Fibroblast of lung (primary cell): ENCODE data around the gene DIAPH1. TPM values are rescaled to one million over a fixed set of nuclear protein-coding genes. Genes with fewer than 3 reads are reported as not detected.
"Not testable (repeated sequence)": the region's sequence is repeated elsewhere in the genome, so short reads cannot be mapped to it uniquely, and the experiment has no call there.

Source experiments
- DNase-seq, 2 donors: peaks; one replicate each; pipeline versions ENCODE4 v3.0.0 to v3.0.0-alpha.2; 2010; ENCODE audit warnings: low read depth in 2 of 2
- H2AFZ ChIP-seq: 2 replicates; pipeline ENCODE4 v1.5.1; 2012; ENCODE audit warnings: low read length, control low read depth, inconsistent platforms
- H3K27ac ChIP-seq: 2 replicates; pipeline ENCODE4 v1.5.1; 2011; ENCODE audit warnings: low read length, control low read depth; ENCODE audit not compliant: insufficient read depth
- H3K27me3 ChIP-seq: 2 replicates; pipeline ENCODE4 v1.5.1; 2011; ENCODE audit warnings: mild to moderate bottlenecking, low read length; ENCODE audit not compliant: control insufficient read depth, insufficient read depth
- H3K36me3 ChIP-seq: 2 replicates; pipeline ENCODE4 v1.5.1; 2011; ENCODE audit warnings: low read length; ENCODE audit not compliant: control insufficient read depth, insufficient read depth
- H3K4me1 ChIP-seq: 2 replicates; pipeline ENCODE4 v1.5.1; 2011; ENCODE audit warnings: low read length; ENCODE audit not compliant: control insufficient read depth, insufficient read depth; ENCODE audit errors: extremely low read depth
- H3K4me2 ChIP-seq: 2 replicates; pipeline ENCODE4 v1.5.1; 2011; ENCODE audit warnings: low read length, control low read depth; ENCODE audit not compliant: insufficient read depth; ENCODE audit errors: extremely low read depth
- H3K4me3 ChIP-seq, 4 experiments: fragments of 200-600 bp in 1 of 4; sonication (generic) in 1 of 4; replicated peaks in 1 of 4; 2 replicates each; pipeline ENCODE4 v1.5.1; 2011 to 2016; ENCODE audit warnings: low read length in 4 of 4, low read depth in 3 of 4, mild to moderate bottlenecking in 3 of 4, control low read depth in 2 of 4, inconsistent platforms in 1 of 4, mixed read lengths in 1 of 4; ENCODE audit not compliant: insufficient read depth in 1 of 4; ENCODE audit errors: control extremely low read depth in 1 of 4
- H3K79me2 ChIP-seq: 2 replicates; pipeline ENCODE4 v1.5.1; 2012; ENCODE audit warnings: mild to moderate bottlenecking, low read length, inconsistent platforms; ENCODE audit not compliant: control insufficient read depth, insufficient read depth
- H3K9ac ChIP-seq: 2 replicates; pipeline ENCODE4 v1.5.1; 2011; ENCODE audit warnings: mild to moderate bottlenecking, low read length, control low read depth; ENCODE audit not compliant: insufficient read depth
- H3K9me3 ChIP-seq: 2 replicates; pipeline ENCODE4 v1.5.1; 2012; ENCODE audit warnings: low read depth, low read length; ENCODE audit not compliant: control insufficient read depth, insufficient read depth
- H4K20me1 ChIP-seq: 2 replicates; pipeline ENCODE4 v1.5.1; 2011; ENCODE audit warnings: low read length; ENCODE audit not compliant: control insufficient read depth, insufficient read depth; ENCODE audit errors: extremely low read depth
- EZH2 ChIP-seq: IDR thresholded peaks from 2 replicates; pipeline ENCODE4 v1.5.1; 2012; ENCODE audit warnings: low read length, control low read depth, mild to moderate bottlenecking; ENCODE audit errors: missing control alignments
- polyA plus RNA-seq, 2 donors: library from polyadenylated mRNA; depleted of rRNA in 1 of 2; stranded (reverse) in 1 of 2; unstranded in 1 of 2; fragments of >200 nt; gene quantifications; 2 replicates each; pipeline ENCODE4 v1.2.1, GENCODE V29; 2011 to 2012; ENCODE audit warnings: missing spikeins in 1 of 2
- total RNA-seq: library from RNA; depleted of rRNA; stranded (reverse); fragments of >200 nt; gene quantifications from 2 replicates; pipeline ENCODE4 v1.2.1, GENCODE V29; 2014
- TF ChIP-seq, protein P1 (sequence below), 2 donors: IDR thresholded peaks in 1 of 2; conservative IDR thresholded peaks in 1 of 2; 1 replicate in 1 of 2; 2 replicates in 1 of 2; pipeline ENCODE4 v1.5.1; 2011 to 2012; ENCODE audit warnings: low read length in 2 of 2, control low read depth in 1 of 2, inconsistent platforms in 1 of 2, low read depth in 1 of 2, mild to moderate bottlenecking in 1 of 2

DIAPH1 gene
- total and polyA plus RNA-seq, 2 donors (not counting 1 experiment from before 2014, with no cell fraction given): 21.1 to 30.9 TPM

- no peak for DNase-seq
These were observed 5.5 kb downstream of the DIAPH1 start for GRCh38 chr5:141613344-141613743.

GRCh38 chr5:141611289-141611688 lies 7.5 kb downstream of the DIAPH1 start:
- H3K36me3 ChIP-seq: no peaks in the 10 kb centered on the region
- H3K9ac ChIP-seq: no peak overlapping the region
- H2AFZ ChIP-seq: no peak overlapping the region
- no peak overlapping the region for H3K4me2 ChIP-seq
- no peaks in the 10 kb centered on the region for H3K9me3 ChIP-seq
- H3K4me3 ChIP-seq: no peak overlapping the region
- DNase-seq: no peak
- TF ChIP-seq, protein P1, sequence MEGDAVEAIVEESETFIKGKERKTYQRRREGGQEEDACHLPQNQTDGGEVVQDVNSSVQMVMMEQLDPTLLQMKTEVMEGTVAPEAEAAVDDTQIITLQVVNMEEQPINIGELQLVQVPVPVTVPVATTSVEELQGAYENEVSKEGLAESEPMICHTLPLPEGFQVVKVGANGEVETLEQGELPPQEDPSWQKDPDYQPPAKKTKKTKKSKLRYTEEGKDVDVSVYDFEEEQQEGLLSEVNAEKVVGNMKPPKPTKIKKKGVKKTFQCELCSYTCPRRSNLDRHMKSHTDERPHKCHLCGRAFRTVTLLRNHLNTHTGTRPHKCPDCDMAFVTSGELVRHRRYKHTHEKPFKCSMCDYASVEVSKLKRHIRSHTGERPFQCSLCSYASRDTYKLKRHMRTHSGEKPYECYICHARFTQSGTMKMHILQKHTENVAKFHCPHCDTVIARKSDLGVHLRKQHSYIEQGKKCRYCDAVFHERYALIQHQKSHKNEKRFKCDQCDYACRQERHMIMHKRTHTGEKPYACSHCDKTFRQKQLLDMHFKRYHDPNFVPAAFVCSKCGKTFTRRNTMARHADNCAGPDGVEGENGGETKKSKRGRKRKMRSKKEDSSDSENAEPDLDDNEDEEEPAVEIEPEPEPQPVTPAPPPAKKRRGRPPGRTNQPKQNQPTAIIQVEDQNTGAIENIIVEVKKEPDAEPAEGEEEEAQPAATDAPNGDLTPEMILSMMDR (conservative IDR thresholded peaks at IDR 0.05 in 1 of 2, IDR thresholded peaks at IDR 0.05 in 1 of 2; ENCODE audit: low read depth in 1 of 2, low read length in 2 of 2): no peak
- TF ChIP-seq EZH2: no peak
- no peaks in the 10 kb centered on the region for H3K27me3 ChIP-seq
- no peaks in the 10 kb centered on the region for H4K20me1 ChIP-seq
- H3K4me1 ChIP-seq: no peaks in the 10 kb centered on the region
- H3K27ac ChIP-seq: no peak overlapping the region
- peaks cover 63% of the 10 kb centered on the region for H3K79me2 ChIP-seq

More at GRCh38 chr5:141613344-141613743, 5.5 kb downstream of the DIAPH1 start:
- H3K79me2 ChIP-seq: peaks cover 76% of the 10 kb centered on the region
- no peak overlapping the region for H2AFZ ChIP-seq
- H3K4me1 ChIP-seq: no peaks in the 10 kb centered on the region
- TF ChIP-seq EZH2: no peak
- TF ChIP-seq, protein P1 (conservative IDR thresholded peaks at IDR 0.05 in 1 of 2, IDR thresholded peaks at IDR 0.05 in 1 of 2; ENCODE audit: low read depth in 1 of 2, low read length in 2 of 2): no peak
- H3K9me3 ChIP-seq: no peaks in the 10 kb centered on the region
- no peak overlapping the region for H3K9ac ChIP-seq
- no peaks in the 10 kb centered on the region for H4K20me1 ChIP-seq
- H3K27ac ChIP-seq: no peak overlapping the region
- H3K4me2 ChIP-seq: no peak overlapping the region
- H3K27me3 ChIP-seq: no peaks in the 10 kb centered on the region
- H3K4me3 ChIP-seq: no peak overlapping the region
- H3K36me3 ChIP-seq: no peaks in the 10 kb centered on the region

- H3K79me2 ChIP-seq: peaks cover 55% of the 10 kb centered on the region
- not testable (repeated sequence) for H3K9ac ChIP-seq, H4K20me1 ChIP-seq, H3K4me3 ChIP-seq, DNase-seq, H3K27me3 ChIP-seq, H3K36me3 ChIP-seq, H2AFZ ChIP-seq, H3K9me3 ChIP-seq, H3K27ac ChIP-seq, H3K4me1 ChIP-seq, H3K4me2 ChIP-seq
These were observed 8.9 kb downstream of the DIAPH1 start for GRCh38 chr5:141609921-141610320.
